HepG2 (cell line): ENCODE data around the gene RASGRP4. TPM values are rescaled to one million over a fixed set of nuclear protein-coding genes. Genes with fewer than 3 reads are reported as not detected.

ENCODE experiments used
- BRCA1 ChIP-seq: sonication (generic); formaldehyde crosslinking; IDR thresholded peaks from 2 replicates; pipeline ENCODE4 v1.4.0; 2020; ENCODE audit warnings: missing genetic modification reagents
- CHCHD3 ChIP-seq: sonication (generic); formaldehyde crosslinking; IDR thresholded peaks from 2 replicates; pipeline ENCODE4 v1.8.0; 2022; ENCODE audit warnings: mild to moderate bottlenecking, missing genetic modification reagents, moderate library complexity
- ESRRA ChIP-seq: sonication (generic); formaldehyde crosslinking; IDR thresholded peaks from 2 replicates; pipeline ENCODE4 v1.5.1; 2020; ENCODE audit warnings: mild to moderate bottlenecking, low read depth, missing genetic modification reagents
- FOXC1 ChIP-seq: sonication (generic); formaldehyde crosslinking; IDR thresholded peaks from 2 replicates; pipeline ENCODE4 v1.8.0; 2022; ENCODE audit warnings: mild to moderate bottlenecking, missing genetic modification reagents, borderline replicate concordance
- HES4 ChIP-seq: sonication (generic); formaldehyde crosslinking; IDR thresholded peaks from 2 replicates; pipeline ENCODE4 v1.9.0; 2021; ENCODE audit warnings: mild to moderate bottlenecking, missing genetic modification reagents, borderline replicate concordance
- HINFP ChIP-seq: sonication (generic); formaldehyde crosslinking; IDR thresholded peaks from 2 replicates; pipeline ENCODE4 v1.4.0; 2020; ENCODE audit warnings: low read depth, mild to moderate bottlenecking, missing genetic modification reagents
- HIVEP1 ChIP-seq: sonication (generic); formaldehyde crosslinking; IDR thresholded peaks from 2 replicates; pipeline ENCODE4 v1.4.0; 2020; ENCODE audit warnings: mild to moderate bottlenecking, missing genetic modification reagents
- ISL2 ChIP-seq: sonication (generic); formaldehyde crosslinking; IDR thresholded peaks from 2 replicates; pipeline ENCODE4 v1.5.0; 2020; ENCODE audit warnings: missing genetic modification reagents
- KDM1A ChIP-seq: IDR thresholded peaks from 2 replicates; pipeline ENCODE4 v1.6.1; 2016; ENCODE audit warnings: missing compliant biosample characterization
- MIER3 ChIP-seq: IDR thresholded peaks from 2 replicates; pipeline ENCODE4 v1.6.1; 2016; ENCODE audit warnings: missing compliant biosample characterization, borderline replicate concordance
- MXD4 ChIP-seq: IDR thresholded peaks from 2 replicates; pipeline ENCODE4 v1.6.1; 2016; ENCODE audit warnings: mild to moderate bottlenecking, missing biosample characterization, missing genetic modification reagents
- MYC ChIP-seq: sonication (generic); formaldehyde crosslinking; IDR thresholded peaks from 2 replicates; pipeline ENCODE4 v1.9.0; 2021; ENCODE audit warnings: missing genetic modification reagents, borderline replicate concordance
- RFX1 ChIP-seq: fragments of 450-650 bp; IDR thresholded peaks from 2 replicates; pipeline ENCODE4 v1.6.1; 2017
- SIX1 ChIP-seq: sonication (generic); formaldehyde crosslinking; IDR thresholded peaks from 2 replicates; pipeline ENCODE4 v1.4.0; 2020; ENCODE audit warnings: missing genetic modification reagents, borderline replicate concordance
- SNRNP70 ChIP-seq: fragments of 200-400 bp; formaldehyde crosslinking; IDR thresholded peaks from 2 replicates; pipeline ENCODE4 v1.6.1; 2017; ENCODE audit warnings: mild to moderate bottlenecking, low read depth, low read length, moderate library complexity
- SRSF1 ChIP-seq: fragments of 200-400 bp; formaldehyde crosslinking; optimal IDR thresholded peaks from 2 replicates; pipeline ENCODE3; 2017; ENCODE audit warnings: mild to moderate bottlenecking, low read depth, low read length, moderate library complexity
- SRY ChIP-seq: sonication (generic); formaldehyde crosslinking; IDR thresholded peaks from 2 replicates; pipeline ENCODE4 v1.8.0; 2022; ENCODE audit warnings: mild to moderate bottlenecking, missing genetic modification reagents
- TCF7 ChIP-seq: sonication (generic); IDR thresholded peaks from 2 replicates; pipeline ENCODE4 v1.6.1; 2016; ENCODE audit warnings: antibody characterized with exemption, low read depth
- THAP9 ChIP-seq: sonication (generic); formaldehyde crosslinking; IDR thresholded peaks from 2 replicates; pipeline ENCODE4; 2020; ENCODE audit warnings: missing genetic modification reagents, mild to moderate bottlenecking, borderline replicate concordance
- TP53 ChIP-seq: sonication (generic); formaldehyde crosslinking; conservative IDR thresholded peaks from 2 replicates; pipeline ENCODE4 v1.4.0; 2020; ENCODE audit warnings: missing genetic modification reagents
- YEATS2 ChIP-seq: sonication (generic); formaldehyde crosslinking; IDR thresholded peaks from 2 replicates; pipeline ENCODE4 v1.4.0; 2020; ENCODE audit warnings: missing genetic modification reagents, borderline replicate concordance
- ZBTB7A ChIP-seq: sonication (generic); formaldehyde crosslinking; IDR thresholded peaks from 2 replicates; pipeline ENCODE4 v1.8.0; 2022; ENCODE audit warnings: mild to moderate bottlenecking, missing genetic modification reagents
- ZNF121 ChIP-seq: sonication (generic); formaldehyde crosslinking; IDR thresholded peaks from 2 replicates; pipeline ENCODE4 v1.5.0; 2020; ENCODE audit warnings: mild to moderate bottlenecking, missing genetic modification reagents
- ZNF430 ChIP-seq: sonication (generic); formaldehyde crosslinking; IDR thresholded peaks from 2 replicates; pipeline ENCODE4 v1.9.0; 2021; ENCODE audit warnings: mild to moderate bottlenecking, missing genetic modification reagents
- ZNF546 ChIP-seq: sonication (generic); formaldehyde crosslinking; conservative IDR thresholded peaks from 2 replicates; pipeline ENCODE4 v1.8.1; 2023; ENCODE audit warnings: mild to moderate bottlenecking, missing genetic modification reagents
- polyA plus RNA-seq, 8 experiments: library from polyadenylated mRNA; depleted of rRNA in 3 of 8; stranded (reverse) in 7 of 8; unstranded in 1 of 8; fragments of >200 nt; fragmentation: Illumina TruSeq in 4 of 8; extraction: Trizol in 4 of 8; gene quantifications; 2 replicates each; pipeline versions ENCODE4 v1.2.1 to v1.2.3, GENCODE V29; 2011 to 2016; ENCODE audit warnings: low read depth in 4 of 8, missing spikeins in 1 of 8, mixed read lengths in 1 of 8; ENCODE audit not compliant: insufficient read depth in 1 of 8
- total RNA-seq, 5 experiments: library from RNA; depleted of rRNA; stranded (reverse); fragments of >200 nt; fragmentation: Illumina TruSeq; extraction: Trizol; gene quantifications; 2 replicates each; pipeline ENCODE4 v1.2.3, GENCODE V29; 2016; ENCODE audit warnings: low read depth in 1 of 5

RASGRP4 gene
- total and polyA plus RNA-seq, 2 of the 13 experiments (the other 11 are each of a cell fraction or from before 2014, with no cell fraction given): not detected

DNA sequence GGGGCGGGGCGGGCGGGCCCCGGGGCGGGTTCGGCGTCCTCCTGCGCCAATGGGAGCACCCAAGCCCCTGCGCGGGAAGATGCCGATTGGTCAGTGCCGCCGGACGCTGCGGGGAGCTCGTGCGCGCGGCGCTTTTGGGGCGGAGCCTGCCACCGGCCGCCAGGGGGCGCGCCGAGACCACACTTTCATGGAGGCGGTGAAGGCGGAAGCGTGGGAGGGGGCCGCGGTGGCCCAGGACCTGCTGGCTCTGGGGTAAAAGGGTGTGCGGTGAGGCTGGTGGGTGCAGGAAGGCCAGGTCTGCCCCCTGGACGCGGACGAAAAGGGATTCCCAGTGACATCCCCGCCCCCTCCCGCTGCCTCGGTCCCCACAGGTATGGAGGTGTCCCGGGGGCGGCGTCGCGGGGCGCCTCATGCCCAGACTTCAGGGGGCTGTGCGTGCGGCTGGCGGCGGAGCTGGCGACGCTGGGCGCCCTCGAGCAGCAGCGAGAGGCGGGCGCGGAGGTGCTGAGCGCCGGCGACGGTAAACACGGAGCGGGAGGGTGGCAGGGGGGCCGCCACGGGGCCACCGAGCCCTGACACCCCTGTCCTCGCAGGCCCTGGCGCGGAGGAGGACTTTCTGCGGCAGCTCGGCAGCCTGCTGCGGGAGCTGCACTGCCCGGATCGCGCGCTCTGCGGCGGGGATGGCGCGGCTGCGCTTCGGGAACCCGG is 22.9 kb downstream of the RASGRP4 start, which contains the start of gene FAM98C (continued):
- TF ChIP-seq HIVEP1 (peak; percentile 63; the same call in 1 of the 2 replicates), MIER3 (CRISPR knock-in tag) (0 out of 2 replicates have a peak, but pooled peaks have one; percentile 55), SRY (CRISPR knock-in tag) (no peak; the same call in none of the 2 replicates), MXD4 (peak; percentile 76; the same call in 1 of the 2 replicates), FOXC1 (CRISPR knock-in tag) (peak; percentile 95), HINFP (peak; percentile 54; the same call in 1 of the 2 replicates), TP53 (CRISPR knock-in tag) (no peak), ESRRA (CRISPR knock-in tag) (peak; percentile 53; the same call in 1 of the 2 replicates), RFX1 (no peak), BRCA1 (CRISPR knock-in tag) (0 out of 2 replicates have a peak, but pooled peaks have one; percentile 21), SNRNP70 (no peak), CHCHD3 (CRISPR knock-in tag) (peak; percentile 77; the same call in 1 of the 2 replicates), SRSF1 (no peak), SIX1 (CRISPR knock-in tag) (0 out of 2 replicates have a peak, but pooled peaks have one; percentile 19), YEATS2 (peak; percentile 38; the same call in 1 of the 2 replicates), KDM1A (CRISPR knock-in tag) (no peak), ISL2 (0 out of 2 replicates have a peak, but pooled peaks have one; percentile 30), ZNF430 (CRISPR knock-in tag) (peak; percentile 67), ZNF546 (CRISPR knock-in tag) (peak; percentile 71), ZBTB7A (CRISPR knock-in tag) (peak; percentile 74), TCF7 (no peak), ZNF121 (CRISPR knock-in tag) (0 out of 2 replicates have a peak, but pooled peaks have one; percentile 17), MYC (CRISPR knock-in tag) (peak; percentile 84), THAP9 (peak; percentile 67; the same call in 1 of the 2 replicates), HES4 (peak; percentile 73; the same call in 1 of the 2 replicates)
